ENCODE data around the gene CREB5.
"Not testable (repeated sequence)": the region's sequence is repeated elsewhere in the genome, so short reads cannot be mapped to it uniquely, and the experiment has no call there.

CREB5 gene

DNA sequence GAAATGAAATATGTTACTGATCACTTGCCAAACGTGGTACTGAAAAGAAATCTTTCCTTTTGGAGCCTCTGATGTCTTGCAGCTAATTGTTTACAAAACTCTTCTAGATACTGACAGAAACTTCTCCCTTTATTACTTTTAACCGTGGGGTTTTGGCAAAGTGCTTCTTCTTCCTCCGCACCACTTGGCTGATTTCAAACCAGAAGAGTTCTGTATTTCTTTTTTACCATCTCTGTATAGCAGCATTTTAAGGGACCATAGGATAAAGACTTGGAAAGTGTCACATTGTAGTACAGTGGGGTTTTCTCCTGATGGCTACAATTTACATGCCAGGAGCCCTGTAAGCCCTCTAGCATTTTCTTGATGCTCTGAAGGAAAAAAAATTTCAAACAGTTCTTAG lies 21.9 kb upstream of the CREB5 start:
- Histone ChIP-seq H3K4me3 (ENCODE audit: low read length) (no peak overlapping the region), H2AFZ (ENCODE audit: low read depth, low read length) (peak overlapping the region; percentile 80), H3K36me3 (ENCODE audit: insufficient read depth, low read length) (no peaks in the 10 kb centered on the region), H3K9me3 (ENCODE audit: low read length) (no peaks in the 10 kb centered on the region), H3K4me1 (ENCODE audit: insufficient read depth, low read length) (peaks cover 14% of the 10 kb centered on the region), H3K27me3 (ENCODE audit: insufficient read depth, low read length) (no peaks in the 10 kb centered on the region)

GRCh38 chr7:28392289-28392688 lies 20.0 kb upstream of the CREB5 start:
- Histone ChIP-seq H3K27me3 (ENCODE audit: insufficient read depth, low read length) (no peaks in the 10 kb centered on the region), H3K9me3 (ENCODE audit: low read length) (no peaks in the 10 kb centered on the region), H3K4me1 (ENCODE audit: insufficient read depth, low read length) (peaks cover 14% of the 10 kb centered on the region), H3K4me3 (ENCODE audit: low read length) (no peak overlapping the region), H2AFZ (ENCODE audit: low read depth, low read length) (no peak overlapping the region), H3K36me3 (ENCODE audit: insufficient read depth, low read length) (no peaks in the 10 kb centered on the region)

DNA sequence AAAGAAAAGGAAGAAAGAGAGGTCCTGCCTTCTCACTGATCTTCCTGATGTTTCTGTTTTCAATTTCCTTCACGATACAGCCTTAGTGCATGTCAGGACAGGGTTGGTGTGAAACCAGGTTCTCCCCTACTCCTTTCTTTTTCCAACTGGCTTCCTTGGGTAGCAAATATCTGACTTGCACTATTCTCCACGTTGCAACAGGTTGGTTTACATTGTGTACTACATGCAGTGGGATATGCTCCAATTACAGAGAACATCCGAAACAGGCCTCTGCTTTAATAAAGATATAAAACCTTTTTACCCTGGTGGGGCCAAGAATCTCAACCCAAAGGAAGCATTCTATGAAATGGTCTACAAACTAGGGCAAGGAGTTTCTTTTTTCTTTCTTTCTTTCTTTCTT lies 16.9 kb upstream of the CREB5 start:
- no peaks in the 10 kb centered on the region for H3K27me3 ChIP-seq (ENCODE audit: insufficient read depth, low read length)
- H2AFZ ChIP-seq (ENCODE audit: low read depth, low read length) = no peak overlapping the region
- H3K9me3 ChIP-seq (ENCODE audit: low read length) = no peaks in the 10 kb centered on the region
- peaks cover 3% of the 10 kb centered on the region for H3K4me1 ChIP-seq (ENCODE audit: insufficient read depth, low read length)
- no peaks in the 10 kb centered on the region for H3K36me3 ChIP-seq (ENCODE audit: insufficient read depth, low read length)
- no peak overlapping the region for H3K4me3 ChIP-seq (ENCODE audit: low read length)

DNA sequence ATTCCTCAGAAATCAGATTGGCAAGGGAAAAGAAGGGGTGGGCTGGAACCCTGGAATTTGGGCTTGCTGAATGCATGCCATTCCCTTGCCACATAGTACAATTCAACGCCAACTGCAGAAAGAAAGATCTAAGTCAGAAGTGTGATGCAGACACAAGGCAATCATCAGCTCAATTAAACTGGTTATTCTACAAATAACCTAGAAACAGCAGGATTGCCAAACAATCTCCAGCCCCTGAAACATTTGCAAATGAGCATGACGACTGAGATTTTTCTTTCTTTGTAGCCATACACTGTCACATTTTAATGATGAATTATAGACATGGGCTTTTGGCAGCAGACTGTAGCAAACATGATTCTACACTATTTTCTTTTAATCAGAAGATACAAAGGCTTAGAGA lies 16.5 kb upstream of the CREB5 start:
- Histone ChIP-seq H2AFZ (ENCODE audit: low read depth, low read length) (no peak overlapping the region), H3K9me3 (ENCODE audit: low read length) (no peaks in the 10 kb centered on the region), H3K27me3 (ENCODE audit: insufficient read depth, low read length) (no peaks in the 10 kb centered on the region), H3K4me3 (ENCODE audit: low read length) (no peak overlapping the region), H3K36me3 (ENCODE audit: insufficient read depth, low read length) (no peaks in the 10 kb centered on the region), H3K4me1 (ENCODE audit: insufficient read depth, low read length) (no peaks in the 10 kb centered on the region)

DNA sequence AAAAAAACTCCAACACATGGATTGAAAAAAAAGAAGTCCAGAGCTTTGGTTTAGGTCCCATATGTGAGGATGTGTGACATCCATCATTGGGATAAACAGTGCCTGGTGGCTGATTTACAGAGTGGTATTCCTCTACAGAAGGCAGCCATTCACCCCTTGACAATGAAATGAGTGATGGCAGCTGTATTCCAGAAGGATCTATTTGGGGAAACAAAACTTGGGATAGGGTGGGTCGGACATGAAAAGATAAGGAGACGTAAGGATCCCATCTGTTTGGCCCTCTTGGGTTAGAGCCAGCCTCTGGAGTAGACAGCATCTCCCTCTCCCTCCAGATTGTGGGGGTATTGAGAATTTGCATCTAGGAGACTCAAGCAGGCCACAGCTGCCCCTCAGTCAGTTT lies 15.2 kb upstream of the CREB5 start:
- no peaks in the 10 kb centered on the region for H3K27me3 ChIP-seq (ENCODE audit: insufficient read depth, low read length)
- no peaks in the 10 kb centered on the region for H3K36me3 ChIP-seq (ENCODE audit: insufficient read depth, low read length)
- H2AFZ ChIP-seq (ENCODE audit: low read depth, low read length) = no peak overlapping the region
- H3K9me3 ChIP-seq (ENCODE audit: low read length) = no peaks in the 10 kb centered on the region
- H3K4me3 ChIP-seq (ENCODE audit: low read length) = no peak overlapping the region
- no peaks in the 10 kb centered on the region for H3K4me1 ChIP-seq (ENCODE audit: insufficient read depth, low read length)

GRCh38 chr7:28400838-28401360 lies 11.4 kb upstream of the CREB5 start:
- Histone ChIP-seq H3K36me3 (ENCODE audit: insufficient read depth, low read length) (no peaks in the 10 kb centered on the region), H3K9me3 (ENCODE audit: low read length) (no peaks in the 10 kb centered on the region), H3K4me3 (ENCODE audit: low read length) (no peak overlapping the region), H2AFZ (ENCODE audit: low read depth, low read length) (no peak overlapping the region), H3K27me3 (ENCODE audit: insufficient read depth, low read length) (no peaks in the 10 kb centered on the region), H3K4me1 (ENCODE audit: insufficient read depth, low read length) (no peaks in the 10 kb centered on the region)

- H3K9me3 ChIP-seq (ENCODE audit: low read length); H3K4me3 ChIP-seq (ENCODE audit: low read length): not testable (repeated sequence)
Measured at GRCh38 chr7:28401567-28401966, 10.8 kb upstream of the CREB5 start.

DNA sequence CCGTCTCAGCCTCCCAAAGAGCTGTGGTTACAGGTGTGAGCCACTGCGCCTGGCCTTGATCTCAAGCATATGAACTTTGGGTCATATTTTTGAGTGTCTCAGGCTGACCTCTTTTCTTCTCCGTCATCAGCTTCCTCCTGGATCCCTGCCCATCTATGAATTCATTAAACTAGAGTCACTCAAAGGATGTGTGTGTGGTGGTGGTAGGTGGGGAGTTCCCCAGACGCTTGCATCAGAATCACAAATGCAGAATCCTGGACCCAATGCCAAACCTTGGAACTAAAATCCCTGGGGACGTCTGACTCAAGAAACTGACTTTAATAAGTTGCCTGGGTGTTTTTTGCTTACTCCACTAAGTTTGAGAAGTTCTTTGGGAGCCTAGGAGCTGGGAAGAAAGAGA lies 6.7 kb upstream of the CREB5 start:
- Histone ChIP-seq H3K4me3 (ENCODE audit: low read length) (no peak overlapping the region), H3K36me3 (ENCODE audit: insufficient read depth, low read length) (no peaks in the 10 kb centered on the region), H3K4me1 (ENCODE audit: insufficient read depth, low read length) (peaks cover 12% of the 10 kb centered on the region), H3K9me3 (ENCODE audit: low read length) (no peaks in the 10 kb centered on the region), H2AFZ (ENCODE audit: low read depth, low read length) (no peak overlapping the region), H3K27me3 (ENCODE audit: insufficient read depth, low read length) (no peaks in the 10 kb centered on the region)

More at GRCh38 chr7:28401567-28401966, 10.8 kb upstream of the CREB5 start:
- not testable (repeated sequence) for H2AFZ ChIP-seq (ENCODE audit: low read depth, low read length); H3K27me3 ChIP-seq (ENCODE audit: insufficient read depth, low read length); H3K4me1 ChIP-seq (ENCODE audit: insufficient read depth, low read length); H3K36me3 ChIP-seq (ENCODE audit: insufficient read depth, low read length)

DNA sequence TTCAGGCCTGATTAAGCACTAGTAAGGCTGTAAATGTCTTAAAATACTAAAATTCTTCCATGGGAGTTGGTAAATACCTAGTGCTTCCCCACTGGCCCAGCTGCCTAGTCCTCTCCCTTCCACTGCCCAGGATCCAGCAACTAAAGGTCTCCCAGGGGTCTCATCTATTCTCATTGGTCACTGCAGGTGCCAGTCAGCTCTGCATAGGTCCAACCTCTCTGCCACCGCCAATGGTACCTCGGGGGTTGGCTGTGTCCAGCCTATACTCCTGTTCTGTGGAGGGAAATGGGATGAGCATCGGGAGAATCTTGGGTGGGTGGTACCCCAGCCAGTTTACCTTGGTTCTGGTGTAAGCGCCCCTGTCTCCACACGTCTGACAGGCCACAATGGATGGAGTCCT lies 6.1 kb upstream of the CREB5 start:
- Histone ChIP-seq H3K4me3 (ENCODE audit: low read length) (no peak overlapping the region), H2AFZ (ENCODE audit: low read depth, low read length) (no peak overlapping the region), H3K9me3 (ENCODE audit: low read length) (no peaks in the 10 kb centered on the region), H3K4me1 (ENCODE audit: insufficient read depth, low read length) (peaks cover 16% of the 10 kb centered on the region), H3K27me3 (ENCODE audit: insufficient read depth, low read length) (no peaks in the 10 kb centered on the region), H3K36me3 (ENCODE audit: insufficient read depth, low read length) (no peaks in the 10 kb centered on the region)

DNA sequence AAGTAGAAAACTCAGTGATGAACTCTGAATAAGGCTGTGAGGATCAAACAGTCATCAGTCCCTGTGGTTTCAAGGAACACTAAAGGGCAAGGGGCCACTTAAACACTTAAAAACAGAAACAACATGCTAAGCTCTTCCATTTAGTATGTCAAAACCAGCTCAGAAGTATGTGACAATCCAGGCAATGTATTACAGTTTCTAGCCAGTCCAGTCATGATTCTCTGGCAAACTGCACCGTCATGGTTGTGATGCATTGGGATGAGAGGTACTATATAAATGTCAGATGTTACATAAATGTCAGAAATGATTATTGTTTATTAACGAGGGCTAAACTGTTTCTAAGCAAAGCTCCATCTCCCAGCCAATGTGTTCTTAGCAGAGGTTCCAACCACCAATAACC lies 4.7 kb upstream of the CREB5 start:
- H3K27me3 ChIP-seq (ENCODE audit: insufficient read depth, low read length) = no peaks in the 10 kb centered on the region
- H3K9me3 ChIP-seq (ENCODE audit: low read length) = no peaks in the 10 kb centered on the region
- H3K4me3 ChIP-seq (ENCODE audit: low read length) = no peak overlapping the region
- H2AFZ ChIP-seq (ENCODE audit: low read depth, low read length) = no peak overlapping the region
- peaks cover 27% of the 10 kb centered on the region for H3K4me1 ChIP-seq (ENCODE audit: insufficient read depth, low read length)
- H3K36me3 ChIP-seq (ENCODE audit: insufficient read depth, low read length) = no peaks in the 10 kb centered on the region

DNA sequence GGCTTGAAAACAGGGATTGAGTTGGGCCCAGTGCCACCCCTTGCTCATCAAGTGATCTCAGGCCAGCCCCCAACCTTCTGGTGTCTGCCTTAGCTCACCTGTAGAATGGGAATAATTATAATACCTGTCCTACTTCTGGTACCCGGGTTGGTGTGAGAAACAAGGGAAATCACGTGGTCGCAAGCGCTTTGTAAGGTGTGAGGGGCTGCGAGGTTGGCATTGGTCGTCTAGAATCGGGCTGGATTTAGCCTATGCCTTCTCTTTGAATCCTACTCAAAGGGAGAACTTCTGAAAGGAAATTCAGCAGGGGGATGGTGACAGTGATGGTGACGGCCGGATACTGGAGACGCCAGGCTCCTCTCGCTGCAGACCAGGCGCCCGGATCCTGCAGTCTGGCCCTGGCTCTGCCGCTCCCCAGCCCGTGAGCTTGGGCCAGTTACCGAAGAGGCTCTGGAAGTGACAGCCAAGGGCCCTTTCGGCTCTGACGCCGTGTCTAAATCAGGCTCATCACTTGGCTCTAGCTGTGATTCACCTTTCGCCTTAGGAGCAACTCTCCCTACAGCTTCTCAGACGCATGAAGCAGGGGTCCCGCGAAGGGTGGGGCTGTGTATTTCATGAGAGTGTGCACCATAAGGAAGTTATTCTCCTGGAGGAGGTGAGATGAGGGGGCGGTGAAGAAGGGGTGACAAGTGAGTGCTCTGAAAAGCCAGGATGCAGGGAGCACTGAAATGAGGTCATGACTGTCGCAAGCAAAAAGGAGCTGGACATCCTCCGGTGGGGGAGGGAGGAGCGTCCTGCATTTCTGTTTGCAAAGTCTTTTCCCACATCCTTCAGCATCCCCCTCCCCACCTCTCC lies 4.0 kb upstream of the CREB5 start:
- no peaks in the 10 kb centered on the region for H3K27me3 ChIP-seq (ENCODE audit: insufficient read depth, low read length)
- H3K4me1 ChIP-seq (ENCODE audit: insufficient read depth, low read length) = peaks cover 32% of the 10 kb centered on the region
- no peaks in the 10 kb centered on the region for H3K9me3 ChIP-seq (ENCODE audit: low read length)
- peak overlapping the region; percentile 68 for H3K4me3 ChIP-seq (ENCODE audit: low read length)
- peak overlapping the region; percentile 29 for H2AFZ ChIP-seq (ENCODE audit: low read depth, low read length)
- H3K36me3 ChIP-seq (ENCODE audit: insufficient read depth, low read length) = no peaks in the 10 kb centered on the region

DNA sequence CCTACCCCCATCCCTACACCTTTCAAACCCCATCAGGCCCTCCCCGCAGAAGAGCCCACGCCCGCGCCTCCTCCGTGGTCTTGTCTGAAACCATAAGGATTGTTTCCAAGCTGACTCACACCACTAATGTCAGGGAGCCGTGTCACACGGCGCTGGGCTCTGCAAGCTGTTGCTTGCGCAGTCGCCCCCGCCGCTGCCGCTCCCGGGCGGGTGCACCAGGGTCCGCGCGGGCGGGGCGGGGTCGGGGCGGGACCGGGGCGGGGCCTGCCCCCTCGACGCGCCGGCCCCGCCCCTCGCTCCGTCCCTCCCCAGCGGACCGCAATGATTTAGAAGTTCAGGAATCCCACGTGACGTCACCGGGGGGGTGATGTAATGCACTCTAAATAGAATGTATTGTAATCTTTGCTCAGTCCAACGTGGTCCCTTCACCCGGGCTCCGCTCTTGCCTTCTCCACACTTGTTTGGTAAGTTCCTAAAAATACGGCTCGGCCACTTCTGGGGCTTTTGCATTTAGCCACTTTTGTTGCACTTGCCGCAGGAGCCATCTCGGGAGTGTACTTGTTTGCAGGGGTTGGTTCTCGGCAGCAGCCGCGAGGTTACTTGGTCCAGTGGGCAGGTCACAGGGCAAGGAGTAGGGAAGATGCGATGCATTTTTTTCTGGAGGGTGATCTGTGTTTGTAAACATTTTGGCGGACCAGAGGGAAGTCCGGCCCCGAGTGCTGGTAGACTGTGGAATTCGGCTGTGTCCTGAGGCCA lies 3.2 kb upstream of the CREB5 start:
- H3K36me3 ChIP-seq (ENCODE audit: insufficient read depth, low read length) = no peaks in the 10 kb centered on the region
- peaks cover 32% of the 10 kb centered on the region for H3K4me1 ChIP-seq (ENCODE audit: insufficient read depth, low read length)
- H2AFZ ChIP-seq (ENCODE audit: low read depth, low read length) = peak overlapping the region; percentile 37
- peak overlapping the region; percentile 68 for H3K4me3 ChIP-seq (ENCODE audit: low read length)
- H3K27me3 ChIP-seq (ENCODE audit: insufficient read depth, low read length) = no peaks in the 10 kb centered on the region
- H3K9me3 ChIP-seq (ENCODE audit: low read length) = no peaks in the 10 kb centered on the region
